Islet precursor cell (in vitro differentiated cells): ENCODE results near the gene KCNAB1.
A peak's percentile ranks its signal among the peaks of the same experiment; 100 is the strongest.
"Not testable (repeated sequence)": the region's sequence is repeated elsewhere in the genome, so short reads cannot be mapped to it uniquely, and the experiment has no call there.

ENCODE experiments used
- DNase-seq: peaks from one replicate; pipeline ENCODE4 v3.0.0-alpha.2; 2018

KCNAB1 gene

GRCh38 chr3:156552973-156553372, 432.6 kb downstream of the KCNAB1 start:
- DNase-seq, result no peak

- DNase-seq, result no peak
These were observed 433.5 kb downstream of the KCNAB1 start for GRCh38 chr3:156553705-156554356.

- DNase-seq, result no peak
These were observed 434.1 kb downstream of the KCNAB1 start for GRCh38 chr3:156554515-156554841.

- DNase-seq, result peak; percentile 99
These were observed 434.7 kb downstream of the KCNAB1 start, which contains the start of gene SSR3 for GRCh38 chr3:156554842-156555687. Gene SSR3 (minus strand): TSS chr3:156555117. CDS start chr3:156555089, 28 bp downstream.

GRCh38 chr3:156558389-156558788, 438.0 kb downstream of the KCNAB1 start:
- no peak for DNase-seq

GRCh38 chr3:156559321-156559720, 438.9 kb downstream of the KCNAB1 start:
- no peak for DNase-seq

GRCh38 chr3:156561533-156561932, 441.2 kb downstream of the KCNAB1 start:
- no peak for DNase-seq

GRCh38 chr3:156562486-156562885, 442.1 kb downstream of the KCNAB1 start:
- DNase-seq, result not testable (repeated sequence)

- no peak for DNase-seq
These were observed 443.7 kb downstream of the KCNAB1 start for GRCh38 chr3:156563900-156564682.

- DNase-seq, result not testable (repeated sequence)
These were observed 448.6 kb downstream of the KCNAB1 start for GRCh38 chr3:156569016-156569415.

GRCh38 chr3:156569881-156570280, 449.5 kb downstream of the KCNAB1 start:
- DNase-seq, result not testable (repeated sequence)

- DNase-seq, result no peak
These were observed 455.3 kb downstream of the KCNAB1 start for GRCh38 chr3:156575641-156576040.

- no peak for DNase-seq
These were observed 455.7 kb downstream of the KCNAB1 start for GRCh38 chr3:156576051-156576450.

- no peak for DNase-seq
These were observed 456.4 kb downstream of the KCNAB1 start for GRCh38 chr3:156576651-156577348.

GRCh38 chr3:156577736-156578135, 457.4 kb downstream of the KCNAB1 start:
- no peak for DNase-seq

GRCh38 chr3:156579427-156579851, 459.1 kb downstream of the KCNAB1 start:
- DNase-seq, result no peak

GRCh38 chr3:156581033-156581432, 460.7 kb downstream of the KCNAB1 start:
- no peak for DNase-seq

GRCh38 chr3:156581954-156582353, 461.6 kb downstream of the KCNAB1 start:
- DNase-seq, result no peak

- no peak for DNase-seq
These were observed 462.3 kb downstream of the KCNAB1 start for GRCh38 chr3:156582532-156583183.

GRCh38 chr3:156583469-156583868, 463.1 kb downstream of the KCNAB1 start:
- DNase-seq, result no peak

GRCh38 chr3:156586905-156587759, 466.8 kb downstream of the KCNAB1 start:
- no peak for DNase-seq
